ENCODE data around the gene SPRED3. TPM values are rescaled to one million over a fixed set of nuclear protein-coding genes. Genes with fewer than 3 reads are reported as not detected.
A peak's percentile ranks its signal among the peaks of the same experiment; 100 is the strongest.

Gene SPRED3
- total and polyA plus RNA-seq, 9 of the 15 experiments (the other 6 are each of a cell fraction or from before 2014, with no cell fraction given) = 0.05 to 1.3 (median 0.36) TPM

- DNase-seq (ENCODE audit: extremely low read depth in 1 of 4, low spot score in 3 of 4) (no peak), FAIRE-seq (no peak), ATAC-seq (no peak)
- H3K4me2 ChIP-seq (ENCODE audit: insufficient read depth, low read length) = no peak overlapping the region; the same call in 1 of the 2 replicates
- no peak overlapping the region for H2AFZ ChIP-seq (ENCODE audit: low read depth, low read length)
- no peaks in the 10 kb centered on the region for H3K9me1 ChIP-seq (ENCODE audit: control insufficient read depth, insufficient read depth, low read length)
- H4K20me1 ChIP-seq (replicated peaks; ENCODE audit: control insufficient read depth, insufficient read depth, low read length) = peaks cover 16% of the 10 kb centered on the region
- peaks cover 46% of the 10 kb centered on the region for H3K79me2 ChIP-seq (ENCODE audit: control insufficient read depth, insufficient read depth, low read length)
- H3K9me3 ChIP-seq (replicated peaks; ENCODE audit: control insufficient read depth, insufficient read depth, low read depth, low read length) = no peaks in the 10 kb centered on the region; the same call in 1 of the 2 replicates
- no peak overlapping the region for H3K27ac ChIP-seq (ENCODE audit: extremely low read depth, low read depth, low read length)
- H3K27me3 ChIP-seq (ENCODE audit: control insufficient read depth in 2 of 2, insufficient read depth in 2 of 2, low read length in 2 of 2) = no peaks in the 10 kb centered on the region
- peak overlapping the region; percentile 88; the same call in 1 of the 2 replicates for H3K4me3 ChIP-seq
- H3K9ac ChIP-seq (ENCODE audit: insufficient read depth in 1 of 2, low read depth in 2 of 2, low read length in 2 of 2) = peak overlapping the region; percentile 93 to 98; a peak in 2 of 4 replicates
- H3K36me3 ChIP-seq (ENCODE audit: control insufficient read depth, insufficient read depth, low read length) = peaks cover 59% of the 10 kb centered on the region
- TF ChIP-seq TFE3 (CRISPR knock-in tag; IDR thresholded peaks at IDR 0.05) (peak; percentile 43), E2F6 (IDR thresholded peaks at IDR 0.05; ENCODE audit: borderline replicate concordance in 1 of 2, extremely low read depth in 1 of 2, insufficient read depth in 1 of 2, insufficient read length in 1 of 2, low read depth in 1 of 2, low read length in 1 of 2, poor library complexity in 1 of 2, severe bottlenecking in 1 of 2) (no peak), ZNF253 (CRISPR knock-in tag; conservative IDR thresholded peaks at IDR 0.05) (no peak)
- POLR2A ChIA-PET = interaction anchor here (1.2 to 3.8 kb wide), 2 partner anchors 9 to 11 kb away, joined by 6 to 27 read pairs; partner anchors contain the start of gene GGN
- in situ Hi-C loops (cut with MboI) = no loop called here
- 88% methylated on average over 3 of the region's 3 CpGs for WGBS (ENCODE audit: insufficient coverage, low coverage, missing lambda C conversion rate)
- H3K4me1 ChIP-seq (replicated peaks in 1 of 2; ENCODE audit: control insufficient read depth in 2 of 2, insufficient read depth in 2 of 2, low read length in 2 of 2) = peaks cover 4 to 13% of the 10 kb centered on the region in 2 experiments; a peak in 4 of 5 replicates
- intact Hi-C loops (cut with micrococcal nuclease) = no loop called here
- no TSS peak for BruUV-seq (replicated peaks)
- CTCF ChIA-PET (ENCODE audit: low intra/inter-chr PET ratio) = no interaction called here
Observed at GRCh38 chr19:38376576-38376975, 11.9 kb upstream of the SPRED3 start.
